OCI-LY1 (cell line): ENCODE results near the gene FAM53B.

Source experiments
- H2AFZ ChIP-seq: fragments of 200-600 bp; sonication (generic), shearing (Covaris generic); 2 replicates; pipeline ENCODE4 v1.6.0; 2014; ENCODE audit warnings: antibody characterized with exemption, mild to moderate bottlenecking, low read length
- H3F3A ChIP-seq: fragments of 200-600 bp; sonication (generic), shearing (Covaris generic); 2 replicates; pipeline ENCODE4 v1.6.0; 2014; ENCODE audit warnings: mild to moderate bottlenecking, antibody characterized with exemption, low read length, moderate library complexity; ENCODE audit not compliant: insufficient read depth
- H3K27ac ChIP-seq: fragments of 200-600 bp; sonication (generic); 2 replicates; pipeline ENCODE4 v1.5.1; 2014; ENCODE audit warnings: low read length, mixed run types, mild to moderate bottlenecking, low read depth; ENCODE audit not compliant: poor library complexity, severe bottlenecking
- H3K27me3 ChIP-seq: fragments of 200-600 bp; sonication (generic); 2 replicates; pipeline ENCODE4 v1.6.0; 2014; ENCODE audit warnings: antibody characterized with exemption, mild to moderate bottlenecking, low read length, moderate library complexity; ENCODE audit not compliant: insufficient read depth
- H3K36me3 ChIP-seq: fragments of 200-600 bp; sonication (generic); 2 replicates; pipeline ENCODE4 v1.6.1; 2014; ENCODE audit warnings: mild to moderate bottlenecking, antibody characterized with exemption, low read length, moderate library complexity, mixed read lengths; ENCODE audit not compliant: insufficient read depth
- H3K4me1 ChIP-seq: fragments of 200-600 bp; sonication (generic); 2 replicates; pipeline ENCODE4 v1.5.1; 2014; ENCODE audit warnings: mild to moderate bottlenecking, low read length, moderate library complexity; ENCODE audit not compliant: insufficient read depth, severe bottlenecking
- H3K4me2 ChIP-seq: fragments of 200-600 bp; sonication (generic), shearing (Covaris generic); 2 replicates; pipeline ENCODE4 v1.6.1; 2014; ENCODE audit warnings: low read length
- H3K4me3 ChIP-seq: fragments of 200-600 bp; sonication (generic); 2 replicates; pipeline ENCODE4 v1.5.1; 2014; ENCODE audit warnings: low read length, low read depth, mild to moderate bottlenecking, mixed read lengths; ENCODE audit not compliant: poor library complexity, severe bottlenecking
- H3K79me2 ChIP-seq: fragments of 200-600 bp; shearing (Covaris generic); 2 replicates; pipeline ENCODE4 v1.6.1; 2016; ENCODE audit warnings: mixed run types, low read length, mixed read lengths; ENCODE audit not compliant: insufficient read depth
- H3K9ac ChIP-seq: fragments of 200-600 bp; sonication (generic), shearing (Covaris generic); 2 replicates; pipeline ENCODE4 v1.6.1; 2014; ENCODE audit warnings: mild to moderate bottlenecking, low read length, mixed read lengths
- H3K9me2 ChIP-seq: fragments of 200-600 bp; sonication (generic), shearing (Covaris generic); 2 replicates; pipeline ENCODE4 v1.6.1; 2014; ENCODE audit warnings: low read depth, mild to moderate bottlenecking, low read length, mixed read lengths
- H3K9me3 ChIP-seq: fragments of 200-600 bp; shearing (Covaris generic); 2 replicates; pipeline ENCODE4 v1.6.1; 2014; ENCODE audit warnings: low read length, mixed read lengths
- H4K20me1 ChIP-seq: fragments of 200-600 bp; sonication (generic), shearing (Covaris generic); 2 replicates; pipeline ENCODE4 v1.6.0; 2016; ENCODE audit warnings: mild to moderate bottlenecking, low read length; ENCODE audit not compliant: insufficient read depth
- EZH2 ChIP-seq: fragments of 200-600 bp; sonication (generic), shearing (Covaris generic); IDR thresholded peaks from 2 replicates; pipeline ENCODE4 v1.8.0; 2017; ENCODE audit warnings: borderline replicate concordance, mixed run types, mild to moderate bottlenecking, antibody characterized with exemption, low read length, moderate library complexity, mixed read lengths
- TF ChIP-seq, protein P1 (sequence below): fragments of 200-600 bp; sonication (generic), shearing (Covaris generic); IDR thresholded peaks from 2 replicates; pipeline ENCODE4 v1.5.1; 2017; ENCODE audit warnings: mild to moderate bottlenecking, antibody characterized with exemption, low read length, moderate library complexity, mixed read lengths

The FAM53B gene

DNA sequence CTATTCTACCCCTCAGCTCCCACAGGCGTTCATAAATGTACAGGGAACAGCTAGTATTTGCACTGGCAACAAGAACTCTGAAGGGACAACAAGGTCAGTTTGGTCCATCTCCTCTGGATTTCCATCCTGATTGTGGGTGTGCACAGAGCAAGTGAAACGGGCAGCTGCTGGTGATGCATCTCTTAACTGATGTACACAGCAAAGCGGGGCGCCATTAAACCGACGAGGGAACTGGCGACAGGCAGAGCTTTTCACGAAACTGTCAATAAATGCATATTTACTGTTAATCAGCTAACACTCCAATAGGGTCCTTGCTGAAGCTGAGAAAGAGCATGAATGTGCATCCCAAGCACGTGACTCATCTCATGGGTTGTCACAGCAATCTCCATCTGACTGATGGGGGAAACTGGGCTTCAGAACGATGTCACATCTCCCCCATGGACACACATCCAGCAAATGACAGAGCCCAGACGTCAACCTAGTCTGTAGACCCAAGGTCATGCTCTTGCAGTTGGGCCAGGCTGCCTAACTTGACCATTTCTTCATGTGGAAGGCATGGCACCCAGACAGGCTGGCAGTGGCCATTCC is 54.2 kb downstream of the FAM53B start:
- Histone ChIP-seq H3K9ac (no peak overlapping the region), H3K4me2 (no peak overlapping the region), H3K9me2 (no peaks in the 10 kb centered on the region), H3K4me1 (peaks cover 39% of the 10 kb centered on the region), H3K4me3 (no peak overlapping the region), H3K27ac (no peak overlapping the region), H3K79me2 (no peaks in the 10 kb centered on the region), H3K9me3 (no peaks in the 10 kb centered on the region), H3K27me3 (no peaks in the 10 kb centered on the region), H4K20me1 (no peaks in the 10 kb centered on the region), H2AFZ (no peak overlapping the region), H3K36me3 (peaks cover 80% of the 10 kb centered on the region), H3F3A (no peaks in the 10 kb centered on the region)
- TF ChIP-seq EZH2, result no peak
- TF ChIP-seq, protein P1, sequence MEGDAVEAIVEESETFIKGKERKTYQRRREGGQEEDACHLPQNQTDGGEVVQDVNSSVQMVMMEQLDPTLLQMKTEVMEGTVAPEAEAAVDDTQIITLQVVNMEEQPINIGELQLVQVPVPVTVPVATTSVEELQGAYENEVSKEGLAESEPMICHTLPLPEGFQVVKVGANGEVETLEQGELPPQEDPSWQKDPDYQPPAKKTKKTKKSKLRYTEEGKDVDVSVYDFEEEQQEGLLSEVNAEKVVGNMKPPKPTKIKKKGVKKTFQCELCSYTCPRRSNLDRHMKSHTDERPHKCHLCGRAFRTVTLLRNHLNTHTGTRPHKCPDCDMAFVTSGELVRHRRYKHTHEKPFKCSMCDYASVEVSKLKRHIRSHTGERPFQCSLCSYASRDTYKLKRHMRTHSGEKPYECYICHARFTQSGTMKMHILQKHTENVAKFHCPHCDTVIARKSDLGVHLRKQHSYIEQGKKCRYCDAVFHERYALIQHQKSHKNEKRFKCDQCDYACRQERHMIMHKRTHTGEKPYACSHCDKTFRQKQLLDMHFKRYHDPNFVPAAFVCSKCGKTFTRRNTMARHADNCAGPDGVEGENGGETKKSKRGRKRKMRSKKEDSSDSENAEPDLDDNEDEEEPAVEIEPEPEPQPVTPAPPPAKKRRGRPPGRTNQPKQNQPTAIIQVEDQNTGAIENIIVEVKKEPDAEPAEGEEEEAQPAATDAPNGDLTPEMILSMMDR, result no peak

- no peaks in the 10 kb centered on the region for H3K9me3 ChIP-seq
- H3K27ac ChIP-seq, result peak overlapping the region; percentile 8
- H3K4me1 ChIP-seq, result peaks cover 48% of the 10 kb centered on the region
- H3K4me2 ChIP-seq, result no peak overlapping the region
- H3K9me2 ChIP-seq, result no peaks in the 10 kb centered on the region
- H3F3A ChIP-seq, result no peaks in the 10 kb centered on the region
- no peaks in the 10 kb centered on the region for H3K79me2 ChIP-seq
- H3K9ac ChIP-seq, result no peak overlapping the region
- no peaks in the 10 kb centered on the region for H4K20me1 ChIP-seq
- no peak overlapping the region for H3K4me3 ChIP-seq
- no peaks in the 10 kb centered on the region for H3K27me3 ChIP-seq
- H3K36me3 ChIP-seq, result peaks cover 71% of the 10 kb centered on the region; the same call in 1 of the 2 replicates
- TF ChIP-seq, protein P1, result no peak
- TF ChIP-seq EZH2, result no peak
- H2AFZ ChIP-seq, result no peak overlapping the region
Observed at GRCh38 chr10:124688889-124689670, 55.1 kb downstream of the FAM53B start.

GRCh38 chr10:124688386-124688785 is 55.8 kb downstream of the FAM53B start:
- Histone ChIP-seq H3K79me2 (peaks cover under 1% of the 10 kb centered on the region; the same call in 1 of the 2 replicates), H3K4me1 (peaks cover 55% of the 10 kb centered on the region), H3K4me3 (no peak overlapping the region), H4K20me1 (no peaks in the 10 kb centered on the region), H3K27ac (peak overlapping the region; percentile 8), H3K4me2 (no peak overlapping the region), H3K9ac (no peak overlapping the region), H3K9me3 (no peaks in the 10 kb centered on the region), H3K36me3 (peaks cover 68% of the 10 kb centered on the region; the same call in 1 of the 2 replicates), H2AFZ (no peak overlapping the region), H3F3A (no peaks in the 10 kb centered on the region), H3K27me3 (no peaks in the 10 kb centered on the region), H3K9me2 (no peaks in the 10 kb centered on the region)
- TF ChIP-seq EZH2, result no peak
- TF ChIP-seq, protein P1, result no peak
